Activated naive CD8-positive, alpha-beta T cell treated with anti-CD3 and anti-CD28 coated beads, Interleukin-2, amount 10 ng/mL, durations not matched to agents 7 days and 5 days (primary cell): Measurements from ENCODE around the gene PRSS27. TPM values are rescaled to one million over a fixed set of nuclear protein-coding genes. Genes with fewer than 3 reads are reported as not detected.
"Not testable (repeated sequence)": the region's sequence is repeated elsewhere in the genome, so short reads cannot be mapped to it uniquely, and the experiment has no call there.

ENCODE experiments used
- ATAC-seq: fragments of 150-1000 bp; cut with Tn5 transposase; one replicate; pipeline ENCODE4 v1.10.0; 2021; ENCODE audit warnings: low read depth, moderate library complexity
- POLR2A ChIA-PET: fragments of 350-600 bp; sonication (Branson Sonifier 250); formaldehyde crosslinking; loops from one replicate; lab custom pipeline; 2021; ENCODE audit warnings: antibody characterized with exemption; lab: Charles Lee
- DNase-seq: peaks from one replicate; pipeline ENCODE4 v3.0.0; 2021
- H3K27ac Mint-ChIP-seq: one replicate; pipeline ENCODE4 v1.8.0; 2022; ENCODE audit warnings: mild to moderate bottlenecking, mixed read lengths
- H3K27me3 Mint-ChIP-seq: one replicate; pipeline ENCODE4 v1.8.0; 2022; ENCODE audit warnings: mild to moderate bottlenecking, moderate library complexity, mixed read lengths
- H3K36me3 Mint-ChIP-seq: one replicate; pipeline ENCODE4 v1.8.0; 2021; ENCODE audit warnings: mild to moderate bottlenecking, mixed read lengths
- H3K4me1 Mint-ChIP-seq: one replicate; pipeline ENCODE4 v1.8.0; 2021; ENCODE audit warnings: mixed read lengths
- H3K4me3 Mint-ChIP-seq: one replicate; pipeline ENCODE4 v1.8.0; 2022; ENCODE audit warnings: mild to moderate bottlenecking, moderate library complexity, mixed read lengths
- H3K9me3 Mint-ChIP-seq: one replicate; pipeline ENCODE4 v1.8.0; 2021; ENCODE audit warnings: mixed read lengths
- total RNA-seq, 2 experiments: library from RNA; stranded (reverse); gene quantifications; one replicate each; pipeline ENCODE4 v1.2.3, GENCODE V29; 2021

Gene PRSS27
- total RNA-seq, 2 experiments from 2014 or later = 1.9 to 2.2 TPM

DNA sequence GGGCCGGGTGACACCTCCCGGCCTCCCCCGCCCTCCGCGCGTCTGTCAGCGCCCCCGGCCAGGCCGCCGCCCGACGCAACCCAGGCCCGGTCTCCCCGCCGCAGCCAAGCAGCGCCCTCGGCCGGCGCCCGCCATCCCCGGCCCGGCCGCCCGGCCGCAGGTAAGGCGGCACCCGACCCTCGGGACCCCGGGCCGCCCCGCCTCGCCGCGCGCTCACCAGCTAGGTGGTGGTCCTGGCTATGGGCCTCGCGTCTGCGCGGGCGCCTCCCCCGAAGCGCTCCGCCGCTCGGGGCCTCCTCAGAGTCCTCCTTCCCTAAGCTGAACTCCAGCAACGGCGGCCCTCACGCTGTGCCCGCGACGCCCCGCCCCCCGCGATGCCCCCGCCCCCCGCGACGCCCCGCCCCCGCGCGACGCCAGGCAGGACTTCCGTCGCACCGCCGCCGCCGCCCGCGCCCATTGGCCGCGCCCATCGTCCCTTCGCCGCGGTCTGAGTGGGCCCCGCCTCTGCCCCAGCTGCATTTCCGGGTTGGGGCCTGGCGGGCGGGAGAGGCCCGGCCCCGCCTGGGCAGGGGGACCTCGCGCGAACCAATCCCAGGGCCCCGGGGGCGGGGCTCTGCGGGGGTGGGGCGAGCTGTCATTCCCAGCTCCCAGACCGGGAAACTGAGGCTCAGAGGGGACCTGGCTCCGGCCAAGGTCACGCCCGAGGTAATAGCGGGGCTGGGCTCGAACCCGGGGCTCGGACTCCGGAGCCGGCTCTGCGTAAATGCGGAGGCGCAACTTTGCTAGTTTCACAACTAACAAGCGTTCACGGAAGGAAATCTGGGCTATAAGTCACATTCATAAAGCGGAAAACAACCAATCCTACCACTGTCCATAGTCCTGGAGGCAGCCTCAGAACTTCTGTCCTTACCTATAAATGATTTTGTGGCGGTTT is 46.7 kb downstream of the PRSS27 start:
- peak; percentile 95 for ATAC-seq
- POLR2A ChIA-PET = interaction anchor here (0.9 to 1.4 kb wide), 5 partner anchors 9 to 211 kb away, joined by 3 to 24 read pairs (median 3); partner anchors contain the start of genes FLYWCH2 and KCTD5
- no peaks in the 10 kb centered on the region for H3K9me3 Mint-ChIP-seq
- H3K36me3 Mint-ChIP-seq = no peaks in the 10 kb centered on the region
- DNase-seq = peak; percentile 97
- H3K4me1 Mint-ChIP-seq = peaks cover 18% of the 10 kb centered on the region
- H3K4me3 Mint-ChIP-seq = peak overlapping the region; percentile 84
- H3K27me3 Mint-ChIP-seq = no peaks in the 10 kb centered on the region
- peak overlapping the region; percentile 85 for H3K27ac Mint-ChIP-seq

DNA sequence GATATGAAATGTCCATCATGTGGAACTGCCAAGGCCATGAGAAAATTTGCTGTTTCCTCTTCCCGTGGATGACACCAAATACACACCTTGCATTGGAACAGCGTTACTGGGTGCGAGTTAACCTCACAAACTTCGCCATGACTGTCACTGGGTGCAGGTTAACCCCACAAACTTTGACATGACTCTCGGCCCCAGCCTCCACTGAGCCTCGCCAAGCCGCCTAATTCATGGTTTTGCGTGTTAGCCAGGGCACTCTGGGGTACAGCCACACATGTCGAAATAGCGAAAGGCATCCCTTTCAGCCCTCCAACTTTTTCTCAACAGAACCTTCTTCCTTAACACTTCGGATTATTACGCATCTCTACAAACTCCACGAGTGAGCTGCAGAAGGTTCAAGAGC is 48.3 kb downstream of the PRSS27 start:
- no peak for DNase-seq
- peak overlapping the region; percentile 16 for H3K27ac Mint-ChIP-seq
- POLR2A ChIA-PET = no interaction called here
- no peaks in the 10 kb centered on the region for H3K36me3 Mint-ChIP-seq
- ATAC-seq = no peak
- peak overlapping the region; percentile 82 for H3K4me3 Mint-ChIP-seq
- H3K4me1 Mint-ChIP-seq = peaks cover 18% of the 10 kb centered on the region
- no peaks in the 10 kb centered on the region for H3K9me3 Mint-ChIP-seq
- no peaks in the 10 kb centered on the region for H3K27me3 Mint-ChIP-seq

DNA sequence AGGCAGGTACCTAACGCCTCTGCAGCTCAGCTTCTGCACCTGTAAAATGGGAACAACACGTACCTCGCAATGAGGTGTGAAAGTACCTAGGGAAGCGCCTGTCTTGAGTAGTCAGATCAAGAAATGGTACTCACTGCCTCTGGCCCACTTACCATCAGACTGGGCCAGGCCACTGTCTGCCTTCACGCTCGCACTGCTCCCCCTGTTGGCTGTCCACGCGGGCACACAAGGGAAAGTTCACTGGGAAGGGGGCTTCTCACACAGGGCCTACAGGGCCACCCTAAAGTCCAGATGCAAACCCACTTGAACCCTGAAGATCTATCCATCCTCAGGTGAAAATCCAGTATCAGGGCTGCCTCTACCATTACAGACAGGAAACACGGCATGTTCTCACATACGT is 48.8 kb downstream of the PRSS27 start:
- DNase-seq, ATAC-seq, H3K27me3 Mint-ChIP-seq, H3K36me3 Mint-ChIP-seq, H3K9me3 Mint-ChIP-seq, H3K27ac Mint-ChIP-seq, POLR2A ChIA-PET: not testable (repeated sequence)
- peaks cover 18% of the 10 kb centered on the region for H3K4me1 Mint-ChIP-seq
- H3K4me3 Mint-ChIP-seq = peak overlapping the region; percentile 3

DNA sequence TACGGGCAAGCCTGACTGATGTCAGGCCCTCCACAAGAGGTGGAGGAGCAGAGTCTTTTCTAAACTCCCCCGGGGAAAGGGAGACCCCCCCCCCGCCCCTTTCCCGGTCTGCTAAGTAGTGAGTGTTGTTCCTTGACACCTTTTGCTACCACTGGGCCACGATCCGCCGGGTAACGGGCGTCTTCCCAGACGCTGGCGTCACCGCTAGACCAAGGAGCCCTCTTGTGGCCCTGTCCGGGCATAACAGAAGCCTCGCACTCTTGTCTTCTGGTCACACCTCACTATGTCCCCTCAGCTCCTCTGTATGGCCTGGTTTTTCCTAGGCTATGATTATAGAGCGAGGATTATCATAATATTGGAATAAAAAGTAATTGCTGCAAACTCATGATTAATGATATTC is 50.0 kb downstream of the PRSS27 start:
- Mint-ChIP-seq H3K4me1 (peaks cover 18% of the 10 kb centered on the region), H3K27ac (peak overlapping the region; percentile 69), H3K4me3 (peak overlapping the region; percentile 45)
- not testable (repeated sequence) for H3K27me3 Mint-ChIP-seq, H3K36me3 Mint-ChIP-seq, ATAC-seq, H3K9me3 Mint-ChIP-seq
- DNase-seq = peak; percentile 60
- POLR2A ChIA-PET = interaction anchor here (0.5 kb wide), 1 partner anchor 401 kb away, joined by 4 read pairs; no protein-coding TSS in a partner anchor

DNA sequence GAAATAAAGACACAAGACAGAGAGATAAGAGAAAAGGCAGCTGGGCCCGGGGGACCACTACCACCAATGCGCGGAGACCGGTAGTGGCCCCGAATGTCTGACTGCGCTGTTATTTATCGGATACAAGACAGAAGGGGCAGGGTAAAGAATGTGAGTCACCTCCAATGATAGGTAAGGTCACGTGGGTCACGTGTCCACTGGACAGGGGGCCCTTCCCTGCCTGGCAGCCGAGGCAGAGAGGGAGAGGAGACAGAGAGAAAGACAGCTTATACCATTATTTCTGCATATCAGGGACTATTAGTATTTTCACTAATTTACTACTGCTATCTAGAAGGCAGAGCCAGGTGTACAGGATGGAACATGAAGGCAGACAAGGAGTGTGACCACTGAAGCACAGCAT is 50.4 kb downstream of the PRSS27 start:
- not testable (repeated sequence) for DNase-seq, H3K27me3 Mint-ChIP-seq, H3K27ac Mint-ChIP-seq, H3K9me3 Mint-ChIP-seq, H3K4me3 Mint-ChIP-seq, ATAC-seq, H3K36me3 Mint-ChIP-seq
- H3K4me1 Mint-ChIP-seq = peaks cover 18% of the 10 kb centered on the region
- POLR2A ChIA-PET = interaction anchor here (0.5 kb wide), 1 partner anchor 401 kb away, joined by 4 read pairs; no protein-coding TSS in a partner anchor

DNA sequence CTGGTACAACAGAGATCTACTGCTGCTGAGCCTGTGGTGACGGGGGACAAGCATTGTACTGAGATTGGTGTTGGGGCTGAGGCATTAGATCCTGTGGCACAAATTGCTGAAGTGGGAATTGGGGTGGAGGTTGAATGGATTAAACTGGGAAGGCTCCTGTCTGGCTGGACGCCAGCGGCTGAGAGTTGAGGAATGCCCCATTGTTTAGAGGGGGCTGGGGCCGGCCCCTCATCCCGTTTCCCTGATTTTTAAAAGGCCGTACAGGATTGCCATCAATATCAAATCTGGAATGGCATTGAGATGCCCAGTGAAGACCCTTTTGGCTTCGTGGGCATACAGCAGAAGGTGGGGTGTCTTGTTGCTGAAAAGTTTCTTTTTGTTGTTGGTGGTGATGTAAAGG is 53.4 kb downstream of the PRSS27 start:
- POLR2A ChIA-PET, ATAC-seq, H3K27ac Mint-ChIP-seq, H3K9me3 Mint-ChIP-seq, H3K36me3 Mint-ChIP-seq, DNase-seq, H3K4me3 Mint-ChIP-seq, H3K27me3 Mint-ChIP-seq: not testable (repeated sequence)
- H3K4me1 Mint-ChIP-seq = peaks cover 18% of the 10 kb centered on the region

DNA sequence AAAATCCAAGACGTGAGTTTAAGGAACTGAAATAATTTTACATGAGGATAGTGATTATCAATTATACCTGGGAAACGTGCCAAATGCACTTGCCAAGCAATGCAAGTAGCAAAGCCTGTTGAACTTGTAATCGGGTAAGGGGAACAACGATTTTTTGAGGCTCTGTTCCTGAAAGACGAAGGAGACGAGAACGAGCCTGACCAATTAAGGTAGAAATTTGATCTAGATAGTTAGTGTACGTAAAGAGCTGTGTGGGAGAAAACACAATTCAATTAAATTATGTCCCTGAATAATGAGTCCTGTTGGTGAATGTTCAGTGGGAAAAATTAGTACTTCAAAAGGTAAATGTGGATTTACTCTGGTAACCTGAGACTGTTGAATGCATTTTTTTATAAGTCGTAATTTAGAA is 55.4 kb downstream of the PRSS27 start:
- Mint-ChIP-seq H3K9me3 (no peaks in the 10 kb centered on the region), H3K27ac (no peak overlapping the region), H3K4me3 (no peak overlapping the region), H3K4me1 (peaks cover 11% of the 10 kb centered on the region), H3K36me3 (peaks cover 1% of the 10 kb centered on the region), H3K27me3 (no peaks in the 10 kb centered on the region)
- DNase-seq = no peak
- POLR2A ChIA-PET = no interaction called here
- no peak for ATAC-seq

DNA sequence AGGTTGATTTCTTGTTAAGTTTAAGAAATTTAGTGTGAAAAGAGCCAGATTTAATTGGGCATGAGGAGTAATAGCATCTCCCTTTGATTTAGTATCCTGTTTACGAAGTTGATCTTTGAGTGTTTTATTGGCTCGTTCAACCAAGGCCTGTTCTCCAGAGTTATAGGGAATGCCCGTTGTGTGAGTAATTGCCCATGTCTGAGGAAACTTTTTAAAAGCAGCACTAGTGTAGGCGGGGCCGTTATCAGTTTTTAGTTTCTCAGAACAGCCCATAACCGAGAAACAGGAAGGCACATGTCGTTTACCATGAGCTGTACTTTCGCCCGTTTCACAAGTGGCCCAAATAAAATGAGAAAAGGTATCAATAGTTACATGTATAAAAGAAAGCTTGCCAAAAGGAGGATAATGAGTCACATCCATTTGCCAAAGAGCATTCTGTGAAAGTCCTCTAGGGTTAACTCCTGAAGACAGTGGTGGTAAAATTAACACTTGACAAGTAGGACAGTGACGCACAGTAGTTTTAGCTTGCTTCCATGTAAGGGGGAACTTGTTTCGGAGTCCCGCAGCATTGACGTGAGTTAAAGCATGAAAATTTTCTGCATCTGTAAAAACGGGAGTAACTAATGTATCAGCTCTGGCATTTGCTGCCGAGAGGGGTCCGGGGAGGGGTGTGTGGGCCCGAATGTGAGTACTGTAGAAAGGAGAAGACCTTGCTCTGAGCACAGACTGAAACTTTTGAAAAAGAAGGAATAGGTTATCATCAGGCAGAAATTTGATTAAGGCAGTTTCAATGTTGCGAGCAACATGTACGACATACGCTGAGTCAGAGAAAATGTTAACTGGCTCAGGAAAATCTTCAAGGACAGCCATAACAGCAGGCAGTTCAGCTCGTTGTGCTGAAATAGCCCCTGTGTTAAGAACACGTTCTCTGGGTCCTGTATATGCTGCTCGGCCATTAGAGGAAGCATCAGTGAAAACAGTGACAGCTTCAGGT is 56.2 kb downstream of the PRSS27 start:
- Mint-ChIP-seq H3K4me1 (peaks cover 10% of the 10 kb centered on the region), H3K36me3 (peaks cover 1% of the 10 kb centered on the region)
- DNase-seq = no peak

More for the DNA sequence above, 56.2 kb downstream of the PRSS27 start:
- Mint-ChIP-seq H3K9me3 (no peaks in the 10 kb centered on the region), H3K27ac (peak overlapping the region; percentile 82), H3K27me3 (no peaks in the 10 kb centered on the region), H3K4me3 (no peak overlapping the region)
- POLR2A ChIA-PET = no interaction called here
- no peak for ATAC-seq

Other genes with a start within 250 kb of the PRSS27 start
- gene NTN3, start 248.9 kb downstream of the PRSS27 start, total RNA-seq = not detected
- gene TBC1D24, start 245.1 kb downstream of the PRSS27 start, total RNA-seq = 10 to 100 TPM; 16.5 to 17.9 TPM
- 100 to 1,000 TPM; 117 to 122 TPM for gene ATP6V0C, start 206.3 kb downstream of the PRSS27 start, total RNA-seq
- gene AMDHD2, start 199.9 kb downstream of the PRSS27 start, total RNA-seq = 10 to 100 TPM; 74.0 to 75.4 TPM
- 1 to 10 TPM in 1 of 2 experiments, under 1 TPM in 1; 0.80 to 1.1 TPM for gene CEMP1, start 188.8 kb downstream of the PRSS27 start, total RNA-seq
- gene PDPK1, start 182.2 kb downstream of the PRSS27 start, total RNA-seq = 10 to 100 TPM; 50.6 to 55.1 TPM
- gene KCTD5, start 37.7 kb downstream of the PRSS27 start, total RNA-seq = 10 to 100 TPM; 27.5 to 30.1 TPM
- 100 to 1,000 TPM; 740 to 773 TPM for gene SRRM2, start 32.4 kb upstream of the PRSS27 start, total RNA-seq
- 100 to 1,000 TPM; 205 to 210 TPM for gene ELOB, start 57.1 kb upstream of the PRSS27 start, total RNA-seq
- under 1 TPM; 0.17 to 0.36 TPM for gene PRSS33, start 67.3 kb upstream of the PRSS27 start, total RNA-seq
- gene PRSS41, start 78.2 kb upstream of the PRSS27 start, total RNA-seq = not detected
- 1 to 10 TPM; 5.6 to 6.9 TPM for gene PRSS21, start 97.0 kb upstream of the PRSS27 start, total RNA-seq
- gene ZG16B, start 110.1 kb upstream of the PRSS27 start, total RNA-seq = 1 to 10 TPM; 6.7 to 8.1 TPM
- gene PRSS22, start 137.9 kb upstream of the PRSS27 start, total RNA-seq = not detected
- 10 to 100 TPM; 21.0 to 21.2 TPM for gene FLYWCH2, start 163.0 kb upstream of the PRSS27 start, total RNA-seq
- gene FLYWCH1, start 191.7 kb upstream of the PRSS27 start, total RNA-seq = 10 to 100 TPM; 65.5 to 69.7 TPM
- under 1 TPM in 1 of 2 experiments, not detected in 1; 0.36 TPM for gene KREMEN2, start 244.1 kb upstream of the PRSS27 start, total RNA-seq
- gene PAQR4, start 249.1 kb upstream of the PRSS27 start, total RNA-seq = 10 to 100 TPM; 40.7 to 42.4 TPM